GM21360 (cell line): Measurements from ENCODE around the gene FAM53A.

ENCODE experiments used
- ATAC-seq: cut with Tn5 transposase; IDR thresholded peaks from one replicate; pipeline ENCODE4 v1.9.1; 2021; ENCODE audit warnings: mild to moderate bottlenecking, moderate library complexity; ENCODE audit not compliant: unreplicated experiment

The FAM53A gene

DNA sequence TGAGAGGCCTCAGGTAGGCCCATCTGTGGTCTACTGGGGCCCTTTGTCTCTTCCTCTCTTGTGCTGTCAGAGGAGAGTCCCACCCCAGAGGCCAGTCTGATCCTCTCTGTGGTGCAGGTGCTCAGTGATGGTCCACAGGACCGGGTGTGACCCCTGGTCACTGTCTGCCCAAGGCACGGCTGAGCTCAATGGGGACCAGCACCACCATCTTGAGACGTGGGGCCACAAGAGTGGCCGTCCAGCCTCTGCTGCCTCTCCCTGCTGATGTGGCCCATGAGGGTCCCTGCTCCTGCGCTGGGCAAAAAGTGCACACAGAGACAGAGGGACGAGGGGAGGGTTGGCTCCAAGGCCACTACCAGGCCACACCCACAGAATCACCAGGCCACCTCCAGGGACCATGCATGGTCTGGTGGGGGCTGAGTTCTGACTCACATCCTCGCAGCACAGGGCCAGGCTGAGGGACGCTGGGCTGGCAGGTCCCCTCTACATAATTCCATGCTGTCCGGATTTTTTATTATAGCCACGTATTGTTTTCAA lies 88.3 kb downstream of the FAM53A start:
- ATAC-seq: no peak

DNA sequence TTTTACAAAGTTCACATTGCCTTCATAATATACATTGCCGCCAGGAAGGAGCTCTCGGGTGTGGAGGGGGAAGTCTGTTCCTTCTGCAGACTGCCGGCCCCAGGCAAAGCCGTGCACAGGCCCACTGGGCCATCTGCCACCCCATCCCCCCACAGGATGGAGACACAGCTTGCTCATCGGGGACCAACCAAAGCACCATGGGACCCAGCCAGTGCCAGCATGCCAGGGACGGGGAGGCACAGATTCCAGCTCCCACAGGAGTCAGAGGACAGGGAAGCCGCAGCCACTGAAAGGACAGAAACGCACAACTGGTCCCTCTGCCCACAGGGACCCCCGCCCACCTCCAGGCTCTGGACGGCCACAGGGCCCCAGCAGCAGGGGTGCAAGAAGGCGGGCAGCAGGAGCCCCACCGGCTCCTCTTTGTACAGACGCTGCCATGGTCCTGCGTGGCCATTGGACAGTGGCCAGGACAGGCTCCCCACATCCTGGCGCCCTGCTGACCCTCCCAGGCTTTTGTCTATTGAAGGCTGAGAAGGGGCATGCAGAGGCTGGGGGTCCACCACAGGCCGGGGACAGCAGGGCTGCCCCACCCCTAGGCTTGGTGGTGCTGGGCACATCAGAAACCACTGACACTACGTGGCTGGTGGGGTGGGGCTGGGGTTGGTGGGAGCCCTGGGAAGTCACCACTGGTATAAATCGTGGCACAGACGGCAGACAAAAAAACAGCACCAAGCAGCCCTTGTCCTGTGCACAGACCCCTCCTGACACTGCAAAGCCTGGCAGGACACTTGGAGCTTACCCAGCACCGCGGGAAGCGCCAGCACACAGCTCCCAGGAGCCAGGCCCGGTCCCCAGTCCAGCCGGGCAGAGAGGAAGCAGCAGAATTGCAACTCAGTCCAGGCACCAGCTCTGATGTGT lies 89.0 kb downstream of the FAM53A start:
- ATAC-seq: no peak

GRCh38 chr4:1593881-1594345 lies 90.2 kb downstream of the FAM53A start:
- ATAC-seq: no peak

DNA sequence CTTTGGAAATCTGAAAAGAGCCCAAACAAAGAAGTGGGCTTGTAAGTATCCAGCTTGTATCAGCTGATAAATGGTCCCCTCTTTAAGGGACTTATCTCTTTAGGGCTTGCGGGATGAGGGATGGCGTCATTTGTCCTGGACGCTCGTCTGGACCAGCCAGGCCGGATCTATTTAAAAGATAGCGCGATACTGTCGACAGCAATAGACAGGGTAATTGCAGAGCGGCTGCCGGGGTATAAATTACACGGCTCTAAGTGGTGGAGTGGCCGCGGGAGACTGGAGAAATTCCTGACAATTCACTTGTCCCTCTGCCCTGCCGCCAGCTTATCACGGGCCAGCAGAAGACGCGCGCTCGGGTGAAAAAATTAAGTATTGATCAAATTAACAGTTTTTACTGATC lies 90.7 kb downstream of the FAM53A start:
- no peak for ATAC-seq

DNA sequence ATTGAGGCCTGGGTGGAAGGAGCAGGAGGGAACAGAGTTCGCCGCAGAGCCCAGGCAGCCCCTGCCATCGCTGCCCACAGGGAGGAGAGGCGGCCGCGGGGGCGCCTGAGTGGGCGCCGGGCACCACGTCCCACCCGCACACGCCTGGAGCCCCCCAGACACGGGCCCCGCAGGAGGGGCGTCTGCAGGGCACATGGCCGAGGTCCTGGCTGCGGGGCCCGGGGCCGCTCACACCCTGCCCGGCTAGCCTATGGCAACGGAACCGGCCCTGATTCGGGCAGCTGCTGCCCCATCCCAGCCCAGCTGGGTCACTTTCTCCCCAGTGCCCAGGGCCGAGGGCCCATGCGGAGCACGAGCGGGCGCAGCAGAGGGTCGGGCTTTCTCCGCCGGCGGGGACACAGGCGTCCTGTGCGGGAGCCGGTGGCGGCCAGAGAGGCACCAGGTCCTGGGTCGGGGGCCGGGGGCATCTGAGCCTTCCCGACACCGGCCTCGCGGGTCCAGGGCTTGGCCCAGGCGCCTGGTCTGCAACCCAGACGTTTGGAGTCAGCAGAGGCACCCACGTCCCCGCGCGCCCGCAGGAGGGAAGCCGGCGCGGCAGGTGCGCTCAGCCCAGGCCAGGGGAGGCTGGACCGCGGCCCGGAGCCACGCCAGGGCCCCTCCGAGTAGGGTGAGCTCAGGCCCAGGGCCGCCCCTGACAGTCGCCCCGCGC lies 91.2 kb downstream of the FAM53A start:
- ATAC-seq: no peak

DNA sequence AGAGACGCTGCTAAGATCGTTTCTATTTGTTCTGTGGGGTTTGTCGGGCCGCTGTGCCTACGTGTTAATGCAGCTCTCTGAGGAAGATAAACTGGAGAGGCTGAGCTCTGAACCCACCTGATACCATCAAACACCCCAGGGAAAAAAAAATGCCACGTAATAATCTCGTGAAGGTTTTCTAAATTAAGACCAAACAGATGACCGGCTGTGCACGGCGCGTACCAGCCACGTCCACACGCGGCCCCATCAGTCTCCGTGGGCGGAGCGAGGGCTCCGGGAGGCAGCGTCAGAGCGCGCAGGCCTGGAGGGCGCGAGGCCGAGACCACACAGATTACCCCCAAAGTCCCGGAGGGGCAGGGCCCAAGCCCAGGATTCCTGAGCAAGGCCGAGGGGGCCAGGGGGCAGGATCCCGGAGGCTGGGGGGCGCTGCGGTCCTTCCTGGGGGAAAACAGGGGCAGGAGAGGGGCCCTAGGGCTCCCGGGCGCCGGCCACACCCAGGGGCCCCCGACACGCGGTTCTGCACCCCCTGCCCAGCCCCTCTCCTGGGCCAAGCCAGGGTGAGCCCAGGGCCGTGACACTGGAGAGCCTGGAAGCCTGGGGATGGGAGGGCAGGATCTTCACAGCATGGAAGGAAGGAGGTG lies 91.9 kb downstream of the FAM53A start:
- no peak for ATAC-seq

GRCh38 chr4:1591107-1591506 lies 93.0 kb downstream of the FAM53A start:
- no peak for ATAC-seq

DNA sequence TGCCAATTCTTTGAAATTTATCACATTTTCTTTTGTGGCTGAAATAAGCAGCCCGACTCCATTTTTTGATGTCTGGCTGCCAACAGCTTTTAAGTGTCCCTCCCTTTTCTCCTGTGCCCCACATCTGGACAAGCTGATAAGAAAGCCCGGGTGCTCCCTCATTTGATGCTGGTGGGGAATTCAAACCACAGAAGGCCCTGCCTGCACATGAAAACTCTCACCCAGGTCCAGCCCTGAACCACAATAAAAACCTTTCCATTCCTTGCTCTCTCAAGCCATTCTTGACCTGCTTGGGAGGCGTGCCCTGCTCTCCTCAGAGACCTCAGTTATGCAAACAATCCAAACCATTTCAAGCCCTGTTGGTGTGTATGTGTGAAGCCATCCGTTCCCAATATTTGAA lies 93.9 kb downstream of the FAM53A start:
- ATAC-seq: no peak
